Measurements from ENCODE around the gene ATP11B. TPM values are rescaled to one million over a fixed set of nuclear protein-coding genes. Genes with fewer than 3 reads are reported as not detected.

ATP11B gene
- total RNA-seq, 4 donors from 2014 or later, result 80.8 to 114 (median 100) TPM

DNA sequence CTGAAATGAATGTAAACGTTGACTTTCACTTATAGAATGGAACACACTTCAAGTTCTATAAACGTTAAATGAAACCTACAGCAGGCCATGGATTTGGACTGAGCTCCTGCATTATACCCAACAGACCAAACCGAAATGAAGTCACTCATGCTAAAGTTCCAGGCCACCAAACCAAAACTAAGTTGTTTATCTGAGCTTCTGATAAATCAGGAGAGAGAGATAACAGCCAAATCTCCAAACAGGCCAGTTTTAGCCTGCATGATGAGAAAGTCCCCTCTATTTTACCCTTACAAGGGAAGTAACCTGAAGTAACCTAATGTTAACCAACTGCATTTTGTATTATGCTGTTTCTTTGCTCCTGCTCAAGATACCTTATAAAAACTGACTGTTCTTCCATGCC, 142.5 kb downstream of the ATP11B start:
- H3K27ac ChIP-seq, result no peak overlapping the region
- no peak for TF ChIP-seq POLR2A (IDR thresholded peaks at IDR 0.05)
- no peak for TF ChIP-seq EP300 (IDR thresholded peaks at IDR 0.05)
- TF ChIP-seq, protein P1, sequence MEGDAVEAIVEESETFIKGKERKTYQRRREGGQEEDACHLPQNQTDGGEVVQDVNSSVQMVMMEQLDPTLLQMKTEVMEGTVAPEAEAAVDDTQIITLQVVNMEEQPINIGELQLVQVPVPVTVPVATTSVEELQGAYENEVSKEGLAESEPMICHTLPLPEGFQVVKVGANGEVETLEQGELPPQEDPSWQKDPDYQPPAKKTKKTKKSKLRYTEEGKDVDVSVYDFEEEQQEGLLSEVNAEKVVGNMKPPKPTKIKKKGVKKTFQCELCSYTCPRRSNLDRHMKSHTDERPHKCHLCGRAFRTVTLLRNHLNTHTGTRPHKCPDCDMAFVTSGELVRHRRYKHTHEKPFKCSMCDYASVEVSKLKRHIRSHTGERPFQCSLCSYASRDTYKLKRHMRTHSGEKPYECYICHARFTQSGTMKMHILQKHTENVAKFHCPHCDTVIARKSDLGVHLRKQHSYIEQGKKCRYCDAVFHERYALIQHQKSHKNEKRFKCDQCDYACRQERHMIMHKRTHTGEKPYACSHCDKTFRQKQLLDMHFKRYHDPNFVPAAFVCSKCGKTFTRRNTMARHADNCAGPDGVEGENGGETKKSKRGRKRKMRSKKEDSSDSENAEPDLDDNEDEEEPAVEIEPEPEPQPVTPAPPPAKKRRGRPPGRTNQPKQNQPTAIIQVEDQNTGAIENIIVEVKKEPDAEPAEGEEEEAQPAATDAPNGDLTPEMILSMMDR (IDR thresholded peaks at IDR 0.05), result no peak
- no peak for DNase-seq (ENCODE audit: low spot score in 2 of 2)
- peaks cover 0 to 24% (median 0%) of the 10 kb centered on the region in 3 donors for H3K36me3 ChIP-seq
- WGBS, 2 donors, result 78 to 84% methylated on average over 3 of the region's 3 CpGs
- peaks cover 0 to 22% (median 5%) of the 10 kb centered on the region in 4 donors for H3K9me3 ChIP-seq
- H3K4me1 ChIP-seq, result no peaks in the 10 kb centered on the region
- H3K4me3 ChIP-seq, result no peak overlapping the region
- H3K27me3 ChIP-seq, result no peaks in the 10 kb centered on the region

DNA sequence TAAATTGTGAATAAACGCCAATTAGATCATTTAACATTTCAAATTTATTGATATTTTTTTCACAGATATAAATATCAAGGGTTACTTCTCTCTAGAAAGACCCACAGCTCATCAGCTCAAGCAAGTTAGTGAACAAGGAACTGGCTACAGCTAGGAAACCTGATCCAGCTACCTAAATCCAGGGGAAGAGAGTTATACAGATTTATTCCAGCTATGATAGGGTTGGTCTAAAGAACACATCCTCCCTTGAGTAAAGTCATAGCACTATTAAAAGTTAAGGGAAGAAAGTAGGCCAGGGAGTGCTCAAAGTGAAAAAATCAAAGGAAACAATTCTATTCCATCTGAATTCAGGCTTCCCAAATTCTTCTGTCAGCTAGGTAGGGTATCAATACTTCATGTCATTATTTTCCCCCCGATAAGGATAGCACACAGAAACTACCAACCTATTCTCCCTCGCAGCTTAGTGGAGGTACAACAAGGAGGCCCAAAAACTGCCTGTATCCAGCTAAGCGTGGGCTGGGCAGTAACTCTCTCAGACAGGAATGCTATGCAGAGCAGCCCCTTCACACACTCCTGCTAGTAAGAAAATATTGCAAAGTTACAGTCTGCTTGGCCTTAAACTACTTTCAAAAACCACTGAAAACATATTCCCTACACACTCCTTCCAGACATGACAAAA, 143.1 kb downstream of the ATP11B start:
- Histone ChIP-seq H3K4me1 (no peaks in the 10 kb centered on the region), H3K36me3 (peaks cover 0 to 19% (median 0%) of the 10 kb centered on the region in 3 donors), H3K27ac (no peak overlapping the region), H3K27me3 (no peaks in the 10 kb centered on the region), H3K4me3 (no peak overlapping the region), H3K9me3 (peaks cover 0 to 17% (median 5%) of the 10 kb centered on the region in 4 donors)
- DNase-seq (ENCODE audit: low spot score in 2 of 2), result no peak
- 88 to 89% methylated on average over 4 of the region's 4 CpGs for WGBS, 2 donors
- TF ChIP-seq POLR2A (IDR thresholded peaks at IDR 0.05) (no peak), EP300 (IDR thresholded peaks at IDR 0.05) (no peak)
- TF ChIP-seq, protein P1 (IDR thresholded peaks at IDR 0.05), result no peak

DNA sequence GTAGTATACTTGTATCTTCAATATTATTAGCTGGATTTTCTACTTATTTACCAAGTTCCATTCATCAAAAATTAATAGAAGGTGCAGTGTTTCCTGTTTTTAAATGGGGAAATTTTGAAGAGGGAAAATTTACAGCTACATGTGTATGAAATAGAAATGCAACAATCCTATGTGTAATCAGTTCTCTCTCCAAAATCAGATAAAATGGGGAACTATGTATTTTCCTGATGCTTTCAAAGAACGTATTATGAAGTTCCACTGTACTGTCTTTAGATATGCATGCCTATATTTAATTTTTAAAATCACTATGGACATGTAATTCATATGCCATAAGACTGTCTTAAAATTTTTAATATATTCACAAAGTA, 143.6 kb downstream of the ATP11B start:
- no peaks in the 10 kb centered on the region for H3K4me1 ChIP-seq
- peaks cover 0 to 14% (median 0%) of the 10 kb centered on the region in 3 donors for H3K36me3 ChIP-seq
- 78% methylated on average over 1 of the region's 1 CpG for WGBS, 2 donors
- TF ChIP-seq POLR2A (IDR thresholded peaks at IDR 0.05) (no peak), EP300 (IDR thresholded peaks at IDR 0.05) (no peak)
- TF ChIP-seq, protein P1 (IDR thresholded peaks at IDR 0.05), result no peak
- no peaks in the 10 kb centered on the region for H3K27me3 ChIP-seq
- H3K9me3 ChIP-seq, result peaks cover 0 to 12% (median 5%) of the 10 kb centered on the region in 4 donors
- DNase-seq (ENCODE audit: low spot score in 2 of 2), result no peak
- H3K27ac ChIP-seq, result no peak overlapping the region
- H3K4me3 ChIP-seq, result no peak overlapping the region

DNA sequence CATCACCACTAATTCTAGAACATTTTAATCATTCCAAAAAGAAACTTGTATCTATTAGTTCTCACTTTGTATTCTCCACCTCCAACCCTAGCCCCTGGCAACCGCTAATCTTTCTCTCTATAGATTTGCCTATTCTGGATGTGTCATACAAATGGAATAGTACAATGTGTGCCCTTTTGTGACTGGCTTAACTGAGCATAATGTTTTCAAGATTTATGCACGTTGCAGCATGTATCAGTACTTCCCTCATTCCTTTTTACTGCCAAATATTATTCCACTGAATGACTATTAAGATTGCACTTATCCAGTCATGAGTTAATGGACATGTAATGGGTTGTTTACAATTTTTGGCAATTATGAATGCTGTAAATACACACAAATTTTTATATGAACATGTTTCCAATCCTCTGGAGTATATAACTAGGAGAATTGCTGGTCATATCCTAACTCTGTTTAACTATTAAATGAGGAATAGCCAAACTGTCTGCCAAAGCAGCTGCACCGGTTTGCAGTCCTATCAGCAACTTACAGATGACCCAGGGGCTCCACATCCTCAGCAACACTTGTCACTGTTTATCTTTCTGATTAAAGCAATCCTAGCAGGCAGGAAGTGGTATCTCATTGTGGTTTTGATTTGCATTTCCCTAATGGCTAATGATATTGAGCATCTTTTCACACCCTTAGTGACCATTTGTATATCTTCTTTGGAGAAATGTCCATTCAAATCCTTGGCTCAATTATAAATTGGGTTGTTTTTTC, 144.2 kb downstream of the ATP11B start:
- TF ChIP-seq EP300 (IDR thresholded peaks at IDR 0.05) (no peak), POLR2A (IDR thresholded peaks at IDR 0.05) (no peak)
- TF ChIP-seq, protein P1 (IDR thresholded peaks at IDR 0.05), result no peak
- H3K27me3 ChIP-seq, result no peaks in the 10 kb centered on the region
- H3K4me1 ChIP-seq, result no peaks in the 10 kb centered on the region
- DNase-seq (ENCODE audit: low spot score in 2 of 2), result no peak
- WGBS, 2 donors, result 56 to 60% methylated on average over 3 of the region's 3 CpGs
- H3K9me3 ChIP-seq, result peaks cover 0 to 7% (median 3%) of the 10 kb centered on the region in 4 donors
- no peak overlapping the region for H3K4me3 ChIP-seq
- no peak overlapping the region for H3K27ac ChIP-seq
- H3K36me3 ChIP-seq, result peaks cover 0 to 8% (median 0%) of the 10 kb centered on the region in 3 donors

- Histone ChIP-seq H3K27me3 (no peaks in the 10 kb centered on the region), H3K27ac (no peak overlapping the region), H3K4me1 (no peaks in the 10 kb centered on the region), H3K4me3 (no peak overlapping the region), H3K9me3 (no peaks in the 10 kb centered on the region), H3K36me3 (peaks cover 0 to 15% (median 0%) of the 10 kb centered on the region in 3 donors)
- DNase-seq (ENCODE audit: low spot score in 2 of 2), result no peak
- TF ChIP-seq, protein P1 (IDR thresholded peaks at IDR 0.05), result no peak
- TF ChIP-seq EP300 (IDR thresholded peaks at IDR 0.05), result no peak
- TF ChIP-seq POLR2A (IDR thresholded peaks at IDR 0.05), result no peak
- 53 to 60% methylated on average over 4 of the region's 4 CpGs for WGBS, 2 donors
These were observed 147.0 kb downstream of the ATP11B start for GRCh38 chr3:182940266-182940808.

Measured in tibial nerve (tissue), 4 donors.